Duodenal mucosa (tissue), 2 donors: ENCODE measurements around the gene RAET1G.

ENCODE experiments used
- H3K27ac ChIP-seq: one replicate; pipeline ENCODE4 v1.7.0; 2013; ENCODE audit warnings: low read depth, low read length
- H3K27me3 ChIP-seq, 2 donors: one replicate each; pipeline ENCODE4 v1.7.0; 2013; ENCODE audit warnings: low read length in 2 of 2, control low read depth in 1 of 2; ENCODE audit not compliant: insufficient read depth in 2 of 2, control insufficient read depth in 1 of 2
- H3K36me3 ChIP-seq, 2 donors: one replicate each; pipeline ENCODE4 v1.7.0; 2013; ENCODE audit warnings: low read length in 2 of 2, control low read depth in 1 of 2; ENCODE audit not compliant: insufficient read depth in 2 of 2, control insufficient read depth in 1 of 2
- H3K4me1 ChIP-seq, 2 donors: one replicate each; pipeline ENCODE4 v1.7.0; 2013; ENCODE audit warnings: low read length in 2 of 2, control low read depth in 1 of 2; ENCODE audit not compliant: insufficient read depth in 2 of 2, control insufficient read depth in 1 of 2
- H3K4me3 ChIP-seq, 2 donors: one replicate each; pipeline ENCODE4 v1.7.0; 2013; ENCODE audit warnings: low read length in 2 of 2, low read depth in 1 of 2
- H3K9ac ChIP-seq, 2 donors: one replicate each; pipeline ENCODE4 v1.7.0; 2013; ENCODE audit warnings: low read length in 2 of 2, low read depth in 1 of 2
- H3K9me3 ChIP-seq, 2 donors: one replicate each; pipeline ENCODE4 v1.7.0; 2013; ENCODE audit warnings: low read length in 2 of 2, control low read depth in 1 of 2; ENCODE audit not compliant: control insufficient read depth in 1 of 2

The RAET1G gene

GRCh38 chr6:149888093-149888492, 34.8 kb downstream of the RAET1G start:
- H3K9ac ChIP-seq: no peak overlapping the region
- no peak overlapping the region for H3K27ac ChIP-seq
- H3K9me3 ChIP-seq: no peaks in the 10 kb centered on the region
- peaks cover 0 to 7% of the 10 kb centered on the region in 2 donors for H3K4me1 ChIP-seq
- no peak overlapping the region for H3K4me3 ChIP-seq
- no peaks in the 10 kb centered on the region for H3K36me3 ChIP-seq
- no peaks in the 10 kb centered on the region for H3K27me3 ChIP-seq

- no peaks in the 10 kb centered on the region for H3K9me3 ChIP-seq
- H3K27ac ChIP-seq: no peak overlapping the region
- H3K36me3 ChIP-seq: no peaks in the 10 kb centered on the region
- H3K9ac ChIP-seq: no peak overlapping the region
- H3K4me3 ChIP-seq: no peak overlapping the region
- peaks cover 0 to 7% of the 10 kb centered on the region in 2 donors for H3K4me1 ChIP-seq
- no peaks in the 10 kb centered on the region for H3K27me3 ChIP-seq
Measured at GRCh38 chr6:149887343-149887742, 35.6 kb downstream of the RAET1G start.

GRCh38 chr6:149885888-149886287, 37.0 kb downstream of the RAET1G start:
- Histone ChIP-seq H3K4me3 (no peak overlapping the region), H3K4me1 (peaks cover 0 to 7% of the 10 kb centered on the region in 2 donors), H3K9me3 (no peaks in the 10 kb centered on the region), H3K9ac (no peak overlapping the region), H3K36me3 (no peaks in the 10 kb centered on the region), H3K27ac (no peak overlapping the region), H3K27me3 (no peaks in the 10 kb centered on the region)

GRCh38 chr6:149884617-149885016, 38.3 kb downstream of the RAET1G start:
- peaks cover 0 to 4% of the 10 kb centered on the region in 2 donors for H3K27me3 ChIP-seq
- H3K9ac ChIP-seq: no peak overlapping the region
- H3K36me3 ChIP-seq: no peaks in the 10 kb centered on the region
- no peak overlapping the region for H3K27ac ChIP-seq
- H3K4me1 ChIP-seq: peaks cover 0 to 7% of the 10 kb centered on the region in 2 donors
- no peak overlapping the region for H3K4me3 ChIP-seq
- H3K9me3 ChIP-seq: no peaks in the 10 kb centered on the region

GRCh38 chr6:149884215-149884614, 38.7 kb downstream of the RAET1G start:
- Histone ChIP-seq H3K27me3 (peaks cover 0 to 4% of the 10 kb centered on the region in 2 donors), H3K9me3 (no peaks in the 10 kb centered on the region), H3K9ac (no peak overlapping the region), H3K4me1 (peaks cover 0 to 7% of the 10 kb centered on the region in 2 donors), H3K27ac (no peak overlapping the region), H3K4me3 (no peak overlapping the region), H3K36me3 (no peaks in the 10 kb centered on the region)

- Histone ChIP-seq H3K9ac (no peak overlapping the region), H3K36me3 (no peaks in the 10 kb centered on the region), H3K4me3 (no peak overlapping the region), H3K4me1 (no peaks in the 10 kb centered on the region), H3K27me3 (peaks cover 0 to 4% of the 10 kb centered on the region in 2 donors), H3K27ac (no peak overlapping the region), H3K9me3 (no peaks in the 10 kb centered on the region)
Measured at GRCh38 chr6:149881860-149882259, 41.1 kb downstream of the RAET1G start.

- Histone ChIP-seq H3K36me3 (no peaks in the 10 kb centered on the region), H3K4me3 (no peak overlapping the region), H3K4me1 (no peaks in the 10 kb centered on the region), H3K9ac (no peak overlapping the region), H3K9me3 (no peaks in the 10 kb centered on the region), H3K27me3 (peaks cover 0 to 8% of the 10 kb centered on the region in 2 donors), H3K27ac (no peak overlapping the region)
Measured at GRCh38 chr6:149881066-149881766, 41.7 kb downstream of the RAET1G start.

GRCh38 chr6:149877659-149878058, 45.3 kb downstream of the RAET1G start:
- no peaks in the 10 kb centered on the region for H3K36me3 ChIP-seq
- no peaks in the 10 kb centered on the region for H3K4me1 ChIP-seq
- H3K9me3 ChIP-seq: no peaks in the 10 kb centered on the region
- peaks cover 0 to 9% of the 10 kb centered on the region in 2 donors for H3K27me3 ChIP-seq
- no peak overlapping the region for H3K4me3 ChIP-seq
- H3K9ac ChIP-seq: no peak overlapping the region
- no peak overlapping the region for H3K27ac ChIP-seq

- Histone ChIP-seq H3K36me3 (no peaks in the 10 kb centered on the region), H3K27me3 (peaks cover 0 to 9% of the 10 kb centered on the region in 2 donors), H3K4me1 (no peaks in the 10 kb centered on the region), H3K4me3 (no peak overlapping the region), H3K27ac (no peak overlapping the region), H3K9me3 (peaks cover 0 to 4% of the 10 kb centered on the region in 2 donors), H3K9ac (no peak overlapping the region)
Measured at GRCh38 chr6:149876241-149876933, 46.5 kb downstream of the RAET1G start.

GRCh38 chr6:149872233-149872632, 50.7 kb downstream of the RAET1G start:
- H3K27me3 ChIP-seq: peaks cover 0 to 5% of the 10 kb centered on the region in 2 donors
- H3K36me3 ChIP-seq: no peaks in the 10 kb centered on the region

More at GRCh38 chr6:149872233-149872632, 50.7 kb downstream of the RAET1G start:
- H3K27ac ChIP-seq: no peak overlapping the region
- no peaks in the 10 kb centered on the region for H3K4me1 ChIP-seq
- peaks cover 0 to 4% of the 10 kb centered on the region in 2 donors for H3K9me3 ChIP-seq
- H3K4me3 ChIP-seq: no peak overlapping the region
- no peak overlapping the region for H3K9ac ChIP-seq
